IPS DF 4.7 (cell line): ENCODE results near the gene HIVEP1.
"Not testable (repeated sequence)": the region's sequence is repeated elsewhere in the genome, so short reads cannot be mapped to it uniquely, and the experiment has no call there.

Source experiments
- DNase-seq: peaks from one replicate; pipeline ENCODE4 v3.0.0-alpha.2; 2013; ENCODE audit warnings: low spot score; ENCODE audit errors: extremely low read depth

Gene HIVEP1

DNA sequence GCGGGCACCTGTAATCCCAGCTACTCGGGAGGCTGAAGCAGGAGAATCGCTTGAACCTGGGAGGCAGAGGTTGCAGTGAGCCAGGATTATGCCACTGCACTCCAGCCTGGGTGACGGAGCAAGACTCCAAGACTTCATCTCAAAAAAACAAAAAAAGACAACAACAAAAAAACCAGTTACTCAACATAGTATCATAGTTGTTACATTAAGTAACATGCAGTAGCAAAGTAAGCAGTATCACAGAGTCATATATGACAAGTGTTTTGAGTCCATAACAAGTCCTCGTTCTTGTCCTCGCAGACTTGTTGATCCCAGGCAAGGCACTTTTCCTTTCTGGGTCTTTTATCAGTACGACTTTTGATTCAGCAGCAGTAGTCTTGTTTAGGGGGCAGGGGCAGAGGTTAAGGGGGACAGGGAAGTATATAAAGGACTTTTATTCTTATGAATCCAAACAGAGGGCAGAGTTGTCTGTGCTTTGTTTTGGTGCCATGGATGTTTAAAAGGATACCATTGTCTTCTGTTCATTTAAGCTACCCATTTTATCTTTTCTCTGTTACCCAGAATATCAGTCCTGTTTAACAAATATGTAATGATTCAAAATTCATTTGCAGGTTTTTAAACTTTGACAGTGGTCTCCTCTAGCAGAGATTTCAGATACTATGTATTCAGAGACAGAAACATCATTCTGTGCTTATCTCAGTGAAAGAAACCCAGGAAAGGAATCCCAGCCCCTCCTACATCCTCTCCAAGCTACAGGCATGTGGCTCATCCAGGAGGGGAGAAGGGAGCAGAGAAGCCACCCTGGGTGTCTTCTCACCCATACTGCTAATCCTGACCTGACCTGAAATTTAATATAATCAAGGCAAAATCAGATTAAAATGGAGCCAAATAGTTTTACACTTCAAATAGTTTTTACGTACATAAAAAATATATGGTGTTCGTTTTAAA is 140.2 kb downstream of the HIVEP1 start:
- DNase-seq: no peak

DNA sequence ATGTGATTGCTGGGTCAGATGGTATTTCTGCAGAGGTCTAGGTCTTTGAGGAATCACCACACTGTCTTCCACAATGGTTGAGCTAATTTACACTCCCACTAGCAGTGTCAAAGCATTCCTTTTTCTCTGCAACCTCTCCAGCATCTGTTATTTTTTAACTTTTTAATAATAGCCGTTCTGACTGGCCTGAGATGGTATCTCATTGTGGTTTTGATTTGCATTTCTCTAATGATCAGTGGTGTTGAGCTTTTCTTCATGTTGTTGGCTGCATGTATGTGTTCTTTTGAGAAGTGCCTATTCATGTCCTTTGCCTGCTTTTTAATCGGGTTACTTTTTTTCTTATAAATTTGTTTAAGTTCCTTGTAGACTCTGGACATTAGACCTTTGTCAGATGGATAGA is 143.7 kb downstream of the HIVEP1 start:
- DNase-seq: not testable (repeated sequence)

DNA sequence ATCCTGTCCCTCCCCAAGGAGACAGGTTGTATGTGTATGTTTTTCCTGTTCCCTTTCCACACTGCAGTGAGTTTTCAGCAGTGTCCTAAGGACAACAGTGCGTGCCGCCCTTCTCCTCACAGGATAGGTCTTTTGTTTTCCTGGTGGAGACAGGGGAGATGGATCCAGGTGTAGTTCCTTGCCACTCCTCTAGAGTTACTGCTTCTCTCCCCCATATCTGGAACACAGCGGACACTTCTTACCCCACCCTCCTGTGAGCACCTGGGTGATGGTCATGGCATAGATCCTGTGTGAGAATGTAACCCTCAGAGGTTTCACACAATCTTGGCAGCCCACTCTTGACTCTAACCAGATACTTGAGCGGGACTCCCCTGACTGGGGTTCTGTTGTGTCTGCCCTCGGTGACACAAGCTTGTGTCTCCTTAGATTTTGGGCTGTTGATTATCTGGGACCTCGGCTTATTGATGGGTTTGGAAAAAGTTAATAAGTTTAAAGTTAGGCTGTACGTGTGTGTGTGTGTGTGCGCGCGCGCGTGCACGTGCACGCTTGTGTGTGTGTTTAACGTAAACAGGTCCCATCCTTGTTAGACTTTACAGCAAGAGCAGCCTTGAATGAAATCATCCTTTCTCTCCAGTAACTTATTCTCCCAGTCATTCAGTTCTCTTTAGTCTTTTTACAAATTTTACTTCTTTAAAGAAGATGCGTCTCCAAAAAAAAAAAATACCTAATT is 146.7 kb downstream of the HIVEP1 start:
- no peak for DNase-seq

DNA sequence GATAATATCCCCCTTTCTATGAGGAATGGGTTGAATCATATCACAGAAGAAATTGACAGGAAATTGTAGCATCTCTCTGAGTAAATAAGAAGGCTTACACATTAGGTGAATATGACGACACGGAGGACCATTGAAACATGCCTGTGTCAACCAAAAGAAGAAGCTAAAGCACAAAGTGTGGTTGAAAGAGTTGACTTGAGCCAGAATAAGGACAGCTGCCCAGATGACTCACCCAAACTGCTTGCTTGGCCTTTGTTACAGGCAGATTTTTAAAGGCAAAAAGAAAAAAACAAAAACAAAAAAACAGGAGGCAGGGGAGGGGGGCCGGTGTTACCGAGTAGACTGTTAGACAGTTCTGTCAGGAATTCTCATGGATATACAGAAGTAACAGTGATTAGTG is 148.2 kb downstream of the HIVEP1 start:
- DNase-seq: no peak

DNA sequence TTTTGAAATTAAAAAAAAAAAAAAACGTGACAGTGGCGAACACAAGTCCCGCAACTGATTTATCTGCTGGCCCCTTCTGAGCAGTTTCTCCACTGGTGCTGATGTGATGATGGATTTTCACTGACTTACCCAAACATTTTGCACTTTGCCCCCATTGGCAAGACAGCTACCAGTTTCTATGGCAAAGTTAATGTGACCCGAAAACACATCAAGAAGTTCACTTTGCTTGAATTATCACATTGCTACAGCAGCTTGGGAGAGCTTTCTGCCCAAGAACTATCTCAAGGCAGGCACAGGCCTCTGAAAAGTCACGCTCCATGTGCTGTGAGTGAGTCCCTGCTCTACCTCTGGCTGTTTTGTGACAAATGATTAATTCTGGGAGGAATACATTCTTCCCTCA is 150.1 kb downstream of the HIVEP1 start:
- DNase-seq: no peak

DNA sequence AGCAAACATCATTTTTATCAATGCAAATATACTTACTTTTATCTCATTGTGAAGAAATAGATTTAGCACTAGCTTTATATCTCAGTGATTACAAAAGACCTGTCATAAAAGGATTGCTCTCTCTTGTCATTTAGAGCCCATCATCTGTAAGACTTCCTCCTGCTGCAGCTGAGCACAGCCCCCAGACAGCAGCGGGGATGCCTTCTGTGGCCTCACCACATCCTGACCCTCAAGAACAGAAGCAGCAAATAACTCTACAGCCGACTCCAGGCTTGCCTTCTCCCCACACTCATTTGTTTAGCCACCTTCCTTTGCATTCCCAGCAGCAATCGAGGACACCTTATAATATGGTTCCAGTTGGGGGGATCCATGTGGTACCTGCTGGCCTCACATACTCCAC is 151.0 kb downstream of the HIVEP1 start:
- DNase-seq: no peak

DNA sequence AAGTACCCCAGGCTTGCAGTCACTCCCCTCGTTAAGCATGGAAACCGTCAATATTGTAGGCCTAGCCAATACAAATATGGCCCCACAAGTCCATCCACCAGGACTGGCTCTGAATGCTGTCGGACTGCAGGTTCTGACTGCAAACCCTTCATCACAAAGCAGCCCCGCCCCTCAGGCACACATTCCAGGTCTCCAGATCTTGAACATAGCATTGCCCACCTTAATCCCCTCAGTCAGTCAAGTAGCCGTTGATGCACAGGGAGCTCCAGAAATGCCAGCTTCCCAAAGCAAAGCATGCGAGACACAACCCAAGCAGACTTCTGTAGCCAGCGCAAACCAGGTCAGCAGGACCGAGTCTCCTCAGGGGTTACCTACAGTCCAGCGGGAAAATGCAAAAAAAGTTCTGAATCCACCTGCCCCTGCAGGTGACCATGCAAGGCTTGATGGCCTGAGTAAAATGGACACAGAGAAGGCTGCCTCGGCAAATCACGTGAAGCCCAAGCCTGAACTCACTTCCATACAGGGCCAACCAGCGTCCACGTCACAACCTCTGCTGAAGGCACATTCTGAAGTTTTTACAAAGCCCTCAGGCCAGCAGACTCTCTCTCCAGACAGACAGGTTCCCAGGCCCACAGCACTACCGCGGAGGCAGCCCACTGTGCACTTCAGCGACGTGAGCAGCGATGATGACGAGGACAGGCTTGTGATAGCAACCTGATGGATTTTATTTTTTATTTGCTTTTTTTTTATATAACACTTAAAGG is 151.8 kb downstream of the HIVEP1 start:
- DNase-seq: no peak

DNA sequence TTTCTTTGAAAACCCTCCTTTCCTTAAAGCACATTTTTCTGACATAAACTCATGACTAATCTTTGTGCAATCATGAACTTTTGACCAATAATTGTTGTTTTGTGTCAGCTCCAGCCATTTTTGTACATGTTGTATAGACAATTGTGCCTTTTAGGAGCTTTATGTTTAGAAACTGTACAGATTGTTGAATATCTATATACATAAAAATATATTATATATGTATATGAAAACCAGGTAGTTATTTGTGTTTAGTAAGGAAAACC is 152.3 kb downstream of the HIVEP1 start:
- DNase-seq: no peak

DNA sequence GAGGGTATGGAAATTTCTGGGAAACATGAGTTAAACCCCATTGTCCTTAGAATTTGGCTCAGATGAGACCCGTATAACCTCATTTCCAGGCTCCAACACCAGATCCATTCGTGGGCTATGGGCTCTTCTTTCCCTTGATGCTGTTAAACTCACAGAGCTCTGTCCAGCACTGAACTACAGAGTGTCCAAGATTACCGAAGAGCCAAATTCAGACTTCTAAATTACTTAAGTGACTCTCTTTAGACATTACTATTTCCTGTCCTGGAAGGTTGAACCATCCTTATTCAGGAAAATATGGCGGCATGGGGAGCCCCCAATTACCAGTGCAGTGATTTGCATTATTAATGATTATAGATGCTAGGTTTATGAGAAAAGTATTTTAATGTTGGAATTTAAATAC is 153.2 kb downstream of the HIVEP1 start:
- DNase-seq: no peak

DNA sequence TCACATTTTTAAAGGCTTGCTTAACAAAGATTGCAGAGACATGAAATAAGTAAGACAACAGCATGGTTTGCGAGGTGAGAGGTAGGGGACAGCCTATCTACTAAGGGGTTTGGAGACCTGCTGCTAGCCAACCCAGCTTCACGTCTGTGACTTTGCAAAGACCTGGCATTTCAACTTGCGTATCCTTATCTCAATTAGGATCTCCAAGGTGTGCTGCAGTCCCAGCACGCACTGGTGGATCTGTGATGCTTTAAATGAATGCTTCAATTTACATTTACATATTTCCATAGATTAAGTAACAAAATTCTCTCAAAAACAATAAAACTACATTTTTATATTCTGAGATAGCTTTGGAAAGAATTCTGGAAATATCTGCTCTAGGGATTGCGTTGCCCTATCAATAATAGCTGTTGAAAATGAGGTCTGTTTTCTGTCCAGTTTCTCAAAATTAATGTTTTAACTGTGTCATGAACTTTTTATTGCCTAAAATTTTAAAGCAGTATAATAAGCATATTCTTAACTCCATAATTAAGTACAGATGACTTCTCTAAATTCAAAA is 153.7 kb downstream of the HIVEP1 start:
- DNase-seq: no peak

DNA sequence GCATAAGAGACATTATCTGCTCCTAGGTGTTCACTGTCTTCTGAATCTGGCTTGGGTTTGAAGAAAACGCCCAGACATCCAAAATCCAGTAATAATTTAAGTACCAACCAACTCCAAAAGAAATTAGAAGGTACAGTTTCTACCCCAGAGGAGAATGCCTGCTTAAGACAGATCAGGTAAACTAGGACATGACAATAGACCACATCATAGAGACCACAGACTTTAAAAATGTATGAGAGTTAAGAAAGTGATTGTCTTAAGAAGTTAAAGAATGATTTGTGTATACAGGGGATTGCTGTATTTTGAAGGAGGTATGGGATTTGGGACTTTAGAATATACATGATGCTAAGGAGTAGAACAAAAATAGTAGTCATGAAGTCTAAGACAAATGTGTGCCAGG is 157.3 kb downstream of the HIVEP1 start:
- DNase-seq: no peak

DNA sequence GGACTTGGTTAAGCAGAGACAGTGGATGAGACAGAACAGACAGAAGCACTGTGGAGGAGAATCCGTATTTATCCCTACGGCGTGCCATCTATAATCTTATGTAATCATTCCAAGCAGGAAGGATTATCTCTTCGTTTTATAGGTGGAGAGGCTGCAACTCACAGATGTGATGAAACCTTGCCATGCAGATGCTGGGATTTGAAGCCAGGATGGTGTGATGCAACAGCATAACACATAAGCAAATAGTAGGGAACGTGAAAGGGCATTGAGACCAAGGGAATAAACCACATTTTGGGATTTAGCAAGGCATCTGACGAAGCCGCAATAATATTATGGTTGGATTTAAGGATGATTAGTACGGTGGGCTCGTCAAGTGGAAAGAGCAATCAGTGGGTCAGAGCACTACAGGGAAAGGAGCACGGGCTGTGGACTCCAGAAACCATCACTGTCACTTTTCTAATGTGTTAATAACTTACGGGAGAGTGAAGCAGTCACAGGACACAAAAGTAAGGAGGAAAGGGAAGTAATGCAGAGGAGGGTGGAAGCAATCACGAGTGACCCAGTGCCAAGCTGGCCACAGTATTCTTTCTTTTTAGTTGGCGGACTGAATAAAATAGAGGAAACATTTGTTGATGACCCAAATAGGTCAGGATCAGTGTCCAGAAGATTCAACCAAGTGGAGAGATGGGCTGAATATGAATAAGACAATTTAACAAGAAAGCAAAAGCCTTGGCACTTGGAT is 158.4 kb downstream of the HIVEP1 start:
- DNase-seq: no peak

DNA sequence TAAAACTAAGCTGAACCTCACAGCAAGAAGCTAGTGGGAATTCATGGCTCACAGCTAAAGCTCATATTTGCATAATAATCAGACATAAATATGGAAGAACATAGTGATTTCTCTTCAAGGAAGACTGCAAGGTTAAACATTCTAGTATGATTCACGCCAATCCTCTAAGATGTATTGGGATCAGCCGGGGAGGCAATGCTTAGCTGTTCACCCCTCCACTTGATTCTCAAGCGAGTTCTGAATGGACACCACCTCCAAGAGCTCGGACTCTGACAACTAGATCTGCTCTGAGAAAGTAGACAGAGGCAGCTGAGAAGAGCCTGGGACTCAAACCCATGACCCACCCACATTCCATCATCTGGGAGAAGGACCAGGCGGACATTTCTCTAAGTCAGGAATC is 159.6 kb downstream of the HIVEP1 start:
- no peak for DNase-seq

DNA sequence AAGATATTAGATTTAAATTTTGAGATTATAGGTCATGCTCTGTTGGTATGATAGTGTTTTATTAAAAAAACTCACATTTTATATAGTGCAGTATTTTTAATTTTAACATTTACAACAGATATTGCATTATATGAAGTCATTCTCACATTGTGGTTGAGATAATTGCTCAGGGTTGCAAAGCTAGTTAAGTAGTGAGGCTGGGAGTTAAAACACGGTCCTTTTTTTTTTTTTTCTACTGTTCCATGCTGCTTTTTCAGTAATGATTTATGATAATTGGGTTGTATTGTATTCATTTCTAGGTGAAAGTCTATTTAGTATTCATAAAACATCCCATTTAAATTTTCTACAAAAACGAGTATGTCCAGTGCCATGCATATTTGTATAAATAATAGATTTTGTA is 160.5 kb downstream of the HIVEP1 start:
- DNase-seq: no peak

DNA sequence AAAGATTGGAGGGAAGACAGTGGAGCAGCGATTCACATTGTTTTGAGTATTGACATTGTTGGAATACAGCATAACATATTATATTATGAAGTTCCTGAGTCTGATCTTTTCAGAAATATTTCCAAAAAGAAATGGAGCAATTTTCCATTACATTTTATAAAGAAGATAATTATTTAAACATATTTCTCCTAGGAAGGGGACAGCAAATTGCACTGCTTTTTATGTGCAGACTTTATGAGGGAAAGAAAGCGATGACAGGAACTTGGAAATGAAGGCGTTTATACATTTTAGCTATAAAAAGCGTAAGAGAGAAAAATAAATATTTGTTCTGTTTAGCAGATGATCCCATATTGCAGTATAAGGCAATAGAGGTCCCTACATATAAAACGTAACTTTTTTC is 161.1 kb downstream of the HIVEP1 start:
- DNase-seq: no peak

DNA sequence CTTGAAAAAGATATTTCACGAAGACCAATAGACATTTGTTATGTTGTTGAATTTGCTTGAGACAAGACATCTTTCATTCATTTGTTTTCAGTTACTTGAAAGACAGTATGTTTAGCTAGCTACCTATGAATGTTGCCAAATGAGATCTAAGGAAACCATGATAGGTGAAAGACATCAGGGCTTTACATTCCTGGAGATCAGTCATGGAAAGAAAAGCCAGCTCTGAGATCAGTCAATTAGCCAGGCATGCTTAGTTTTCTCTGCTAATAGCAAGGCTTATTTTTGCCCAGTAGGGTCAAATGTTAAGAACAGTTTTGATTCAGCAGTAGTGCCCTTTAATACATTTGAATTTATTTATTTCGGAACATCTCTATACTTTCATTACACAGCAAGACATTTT is 161.5 kb downstream of the HIVEP1 start:
- no peak for DNase-seq

DNA sequence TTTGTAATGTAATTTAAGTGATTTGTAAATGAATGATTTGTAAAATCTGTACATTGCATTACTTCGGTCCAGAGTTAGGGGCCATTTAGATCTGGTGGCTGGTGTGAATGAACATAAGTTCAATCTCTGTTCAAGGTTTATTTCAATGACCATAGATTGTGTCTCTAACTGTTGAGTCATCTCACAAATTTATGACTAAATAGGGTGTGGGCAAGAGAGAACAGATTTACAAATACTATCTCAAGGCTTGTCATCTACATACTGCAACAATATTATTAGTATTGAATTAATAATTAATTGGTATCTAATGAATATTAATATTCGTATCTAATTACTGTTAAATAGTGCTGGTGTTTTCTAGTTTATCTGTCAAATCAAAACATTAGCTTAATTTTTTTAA is 162.8 kb downstream of the HIVEP1 start:
- DNase-seq: no peak

DNA sequence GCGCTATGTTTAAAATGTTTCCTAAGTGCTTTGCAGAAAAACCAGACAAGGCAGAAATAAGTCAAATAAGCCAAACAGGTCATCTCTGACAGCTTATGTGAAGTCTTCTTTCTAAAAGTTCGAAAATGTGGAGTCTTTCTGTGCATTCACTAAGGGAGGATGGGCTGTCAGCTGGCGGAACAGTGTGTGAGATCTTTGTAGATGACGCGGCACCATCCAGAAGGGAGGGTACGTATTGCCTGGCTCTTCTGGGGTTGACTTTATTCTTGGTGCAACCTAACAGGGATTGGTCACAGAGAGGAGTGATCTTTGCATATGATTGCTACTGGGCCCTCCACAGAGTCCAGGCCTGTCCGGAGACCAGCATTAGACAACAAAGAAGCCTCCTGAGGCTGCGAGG is 163.5 kb downstream of the HIVEP1 start:
- no peak for DNase-seq

DNA sequence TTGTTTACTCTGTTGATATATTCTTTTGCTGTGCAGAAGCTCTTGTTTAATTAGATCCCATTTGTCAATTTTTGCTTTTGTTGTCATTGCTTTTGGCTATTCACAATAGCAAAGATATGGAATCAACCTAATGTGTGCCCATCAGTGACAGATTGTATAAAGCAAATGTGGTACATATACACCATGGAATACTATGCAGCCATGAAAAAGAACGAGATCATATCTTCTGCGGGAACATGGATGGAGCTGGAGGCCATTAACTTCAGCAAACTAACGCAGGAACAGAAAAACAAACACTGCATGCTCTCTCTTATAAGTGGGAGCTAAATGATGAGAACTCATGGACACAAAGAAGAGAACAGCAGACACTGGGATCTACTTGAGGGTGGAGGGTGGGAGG is 164.7 kb downstream of the HIVEP1 start:
- DNase-seq: not testable (repeated sequence)

DNA sequence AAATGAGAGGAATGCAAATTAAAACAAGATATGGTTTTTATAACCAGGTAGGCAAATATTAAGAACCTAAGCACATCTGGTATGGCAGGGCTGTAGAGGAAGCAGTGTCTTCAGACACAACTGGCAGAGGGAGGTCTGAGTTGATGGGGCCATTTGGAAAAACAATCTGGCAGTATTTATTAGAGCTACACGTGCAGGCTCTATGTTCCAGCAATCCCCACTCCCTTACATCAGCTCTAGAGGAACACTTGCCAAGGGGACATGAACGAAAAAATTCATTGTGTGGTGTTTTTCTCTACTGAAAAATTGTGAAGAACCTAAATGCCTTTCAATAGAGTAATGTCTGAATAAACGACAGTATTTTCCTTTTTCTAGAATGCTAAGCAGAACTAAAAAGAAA is 166.4 kb downstream of the HIVEP1 start:
- no peak for DNase-seq

DNA sequence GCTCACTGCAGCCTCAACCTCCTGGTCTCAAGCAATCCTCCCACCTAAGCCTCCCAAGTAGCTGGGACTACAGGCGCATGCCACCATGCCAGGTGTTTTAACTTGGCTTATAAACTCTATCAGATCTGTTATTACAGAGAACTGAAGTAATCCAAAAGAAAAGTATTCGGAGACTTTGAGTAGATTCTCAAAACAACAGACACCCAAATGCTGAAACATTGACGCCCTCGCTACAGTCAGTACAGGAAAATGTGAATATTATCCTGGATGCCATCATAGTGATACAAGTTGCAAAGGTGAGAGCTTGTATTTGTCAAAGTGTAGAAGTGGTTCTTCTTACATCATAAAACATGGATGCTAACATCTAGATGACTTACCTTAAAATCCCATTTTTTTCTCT is 169.4 kb downstream of the HIVEP1 start:
- no peak for DNase-seq
